NCI-H2171 (cell line): Measurements from ENCODE around the gene TMEM132C.

Experiments
- DNase-seq: peaks from one replicate; lab custom pipeline; 2025; lab: John Stamatoyannopoulos, UW

Gene TMEM132C

DNA sequence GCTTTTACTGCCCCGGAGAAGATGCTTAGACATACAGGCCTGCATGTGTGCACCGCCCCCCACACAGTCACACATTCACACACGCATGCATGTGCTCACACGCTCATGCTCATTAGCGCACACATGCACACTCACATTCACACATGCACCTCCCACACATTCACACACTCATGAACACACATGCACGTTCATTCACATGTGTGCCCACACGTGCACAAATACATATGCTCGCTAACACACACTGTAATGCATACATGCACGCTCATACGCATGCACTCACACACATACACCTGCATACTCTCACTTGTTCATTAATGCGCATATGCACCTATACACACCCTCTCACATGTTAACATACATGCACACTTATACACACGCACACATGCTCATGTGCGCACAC lies 21.9 kb downstream of the TMEM132C start:
- no peak for DNase-seq

DNA sequence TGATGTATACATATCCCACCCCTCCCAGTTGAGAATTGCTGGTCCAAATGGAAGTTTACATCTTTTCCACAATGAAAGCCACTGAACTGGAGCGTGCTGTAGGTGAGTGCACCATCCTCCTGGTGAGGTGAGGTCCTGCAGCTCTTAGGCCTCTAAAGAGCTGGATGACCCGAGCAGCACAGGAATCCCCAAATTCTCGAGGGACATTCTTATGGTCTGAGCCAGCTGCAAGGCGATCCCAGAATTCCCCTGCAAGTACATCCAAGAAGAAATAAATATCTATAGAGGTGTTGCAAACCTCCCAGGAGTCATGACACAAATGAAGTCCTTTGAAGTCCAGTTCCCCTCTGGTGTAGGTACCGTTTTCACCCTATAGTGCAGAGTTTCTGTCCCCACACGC lies 24.0 kb downstream of the TMEM132C start:
- DNase-seq: no peak

DNA sequence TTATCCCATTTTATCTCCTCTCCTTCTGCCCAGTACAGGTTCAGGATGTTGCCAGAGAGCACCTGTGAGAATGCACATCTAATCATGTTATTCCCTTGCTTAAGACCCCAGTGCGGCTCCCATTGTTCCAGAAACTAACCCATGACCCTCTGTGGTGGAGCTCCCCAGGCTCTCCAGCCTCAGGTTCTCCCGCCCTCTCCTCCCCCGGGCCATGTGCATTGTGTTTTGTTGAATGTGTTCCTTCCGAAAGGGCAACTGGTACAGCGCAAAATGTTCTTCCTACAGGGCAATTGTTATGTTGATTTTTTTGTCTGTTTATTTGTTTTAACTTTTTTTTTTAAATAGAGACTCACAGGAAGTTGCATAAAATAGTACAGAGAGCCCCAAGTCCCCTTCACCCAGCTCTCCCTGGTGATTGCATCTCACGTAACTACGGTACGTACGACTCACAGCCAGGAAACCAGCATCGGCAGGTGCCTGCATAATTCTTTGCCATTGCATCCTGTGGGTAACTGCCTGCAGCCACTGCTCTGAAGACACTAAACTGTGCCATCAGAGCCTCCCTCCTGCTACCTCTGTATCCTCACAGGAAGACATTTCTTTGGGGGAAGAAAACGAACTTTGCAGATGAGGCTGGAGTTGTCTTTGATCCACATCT lies 31.2 kb downstream of the TMEM132C start:
- no peak for DNase-seq

DNA sequence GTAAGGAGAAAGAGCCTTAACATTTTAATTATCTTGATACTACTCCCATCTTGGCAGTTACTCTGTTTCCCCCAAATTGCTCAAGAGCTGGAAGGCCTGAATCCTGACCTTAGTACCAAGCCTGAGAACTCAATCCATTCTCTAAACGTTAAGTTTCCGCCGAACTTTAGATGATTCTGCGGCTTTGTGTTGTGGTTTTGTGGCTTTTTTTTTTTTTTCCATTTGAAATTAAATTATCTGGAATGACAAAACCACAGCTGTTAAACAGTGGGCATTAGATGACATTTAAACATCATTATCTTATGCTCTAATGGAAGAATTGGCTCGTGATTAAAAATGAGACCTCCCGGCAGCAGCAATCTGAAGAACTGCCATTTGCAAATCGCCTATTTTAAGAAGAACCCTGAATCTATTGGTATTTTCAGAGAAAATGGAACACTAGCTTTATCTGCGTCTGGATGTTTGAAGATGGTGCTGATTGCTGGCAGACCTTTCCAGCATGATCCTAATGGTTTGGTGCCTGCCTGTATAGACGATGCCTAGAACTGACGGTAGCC lies 38.4 kb downstream of the TMEM132C start:
- DNase-seq: no peak

DNA sequence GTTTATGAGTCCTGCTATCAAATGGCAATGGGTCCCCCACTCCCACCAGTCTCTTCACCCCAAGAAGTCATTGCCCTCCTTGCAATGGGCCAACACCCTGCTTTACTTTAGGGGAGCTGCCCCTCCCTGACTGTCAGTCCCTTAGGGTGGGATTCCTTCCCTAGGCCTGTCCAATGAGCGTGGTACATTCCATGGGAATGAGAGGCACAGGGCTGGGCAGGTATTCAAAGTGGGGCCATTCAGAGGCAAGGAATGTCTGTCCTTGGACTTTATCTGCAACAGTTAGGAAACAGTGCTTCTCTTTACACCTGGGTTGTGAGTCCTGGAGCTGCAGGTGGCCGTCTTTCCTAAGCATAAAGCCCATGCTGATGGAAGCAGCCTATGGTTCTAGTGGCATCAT lies 40.8 kb downstream of the TMEM132C start:
- DNase-seq: no peak

DNA sequence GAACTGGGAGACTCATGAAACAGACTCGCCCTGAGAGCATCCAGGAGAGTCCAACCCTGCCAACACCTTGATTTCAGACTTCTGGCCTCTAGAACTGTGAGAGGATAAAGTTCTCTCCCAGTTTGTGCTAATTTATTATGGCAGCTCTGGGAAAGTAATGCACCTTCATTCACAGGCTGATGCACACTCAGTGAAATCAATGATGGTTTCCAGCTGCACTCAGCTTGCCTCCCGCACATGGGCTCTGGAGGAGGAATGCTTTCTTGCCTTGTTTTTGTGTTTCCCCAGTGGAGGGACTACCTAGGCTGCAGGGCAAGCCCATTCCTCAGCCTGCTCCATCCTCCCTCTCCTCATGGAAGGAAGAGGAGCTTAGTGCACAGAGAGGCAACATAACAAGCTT lies 45.7 kb downstream of the TMEM132C start:
- no peak for DNase-seq

DNA sequence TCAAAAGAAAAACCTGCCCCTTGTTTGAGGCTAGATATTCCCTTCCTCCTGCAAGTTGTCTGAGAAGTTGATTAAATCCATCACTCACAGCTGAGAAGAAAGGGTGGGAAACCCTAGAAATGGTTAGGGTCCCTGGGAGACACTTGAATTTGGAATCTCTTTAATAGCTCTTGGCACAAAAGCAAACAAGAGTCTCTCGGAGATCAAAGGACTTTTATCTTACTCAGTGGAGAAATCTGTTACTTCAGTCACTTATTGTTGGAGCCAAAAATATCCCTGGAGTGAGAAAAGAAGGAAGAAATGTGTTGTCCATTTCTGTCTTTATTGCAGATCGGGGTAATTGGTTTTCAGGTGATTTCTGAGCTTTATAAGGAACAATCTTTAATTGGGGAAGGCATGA lies 47.0 kb downstream of the TMEM132C start:
- DNase-seq: no peak

DNA sequence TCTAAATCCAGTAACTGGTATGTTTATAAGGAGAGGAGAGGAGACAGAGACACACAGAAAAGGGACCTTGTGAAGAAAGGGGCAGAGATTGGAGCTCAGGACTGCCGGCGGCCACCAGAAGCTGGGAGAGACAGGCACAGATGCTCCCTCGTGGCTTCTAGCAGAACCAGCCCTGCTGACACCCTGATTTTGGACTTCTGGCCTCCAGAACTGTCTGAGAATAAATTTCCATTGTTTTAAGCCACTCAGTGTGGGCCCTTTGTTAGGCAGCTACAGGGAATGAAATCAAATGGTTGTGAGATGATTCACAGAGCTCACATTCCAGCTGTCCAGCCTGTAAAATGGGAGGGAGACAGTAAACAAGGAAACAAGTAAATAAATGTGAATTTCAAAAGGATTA lies 47.6 kb downstream of the TMEM132C start:
- no peak for DNase-seq

DNA sequence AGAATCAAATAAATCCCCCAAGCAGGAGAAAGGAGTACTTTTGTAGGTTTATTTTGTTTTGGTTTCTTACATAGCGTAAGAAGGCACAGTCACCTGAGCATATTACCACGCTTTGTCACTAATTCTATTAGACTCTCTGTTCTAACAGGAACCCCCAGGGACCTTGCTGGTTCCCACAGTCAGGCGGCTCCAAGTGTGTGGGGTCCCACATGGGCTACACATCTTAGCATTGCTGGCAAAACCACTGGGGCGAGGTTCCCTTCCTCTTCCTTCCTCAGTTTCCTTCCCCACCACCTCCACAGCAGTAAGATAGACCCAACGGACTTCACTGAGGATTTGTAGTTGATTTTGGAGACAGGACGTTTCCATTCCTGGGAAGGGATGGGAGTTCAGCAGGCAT lies 49.1 kb downstream of the TMEM132C start:
- no peak for DNase-seq

DNA sequence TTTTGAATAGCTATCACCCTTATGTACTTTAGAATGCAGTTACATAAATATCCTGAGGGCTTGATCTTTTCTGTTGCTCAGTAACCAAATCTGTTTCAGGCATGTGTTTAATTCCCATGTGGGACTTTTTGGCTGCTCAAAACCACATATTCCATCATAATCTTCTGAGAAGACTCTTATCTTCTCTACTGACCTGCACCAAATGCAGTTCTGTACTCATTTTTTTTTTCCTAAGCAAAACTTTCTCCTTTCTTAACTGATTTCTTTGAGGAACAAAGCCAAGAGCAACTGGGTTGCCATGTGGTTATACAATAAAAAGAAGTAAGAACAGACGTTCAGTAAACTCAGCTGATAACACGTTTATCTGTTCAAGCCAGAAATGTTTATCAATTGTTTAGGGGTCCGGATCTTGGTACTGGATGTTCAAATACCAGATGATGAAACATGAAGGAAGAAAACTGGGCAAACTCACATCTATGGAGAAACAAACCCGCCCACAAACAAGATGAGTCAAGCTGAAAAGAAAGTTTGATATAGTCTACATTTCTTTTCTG lies 50.1 kb downstream of the TMEM132C start:
- no peak for DNase-seq

DNA sequence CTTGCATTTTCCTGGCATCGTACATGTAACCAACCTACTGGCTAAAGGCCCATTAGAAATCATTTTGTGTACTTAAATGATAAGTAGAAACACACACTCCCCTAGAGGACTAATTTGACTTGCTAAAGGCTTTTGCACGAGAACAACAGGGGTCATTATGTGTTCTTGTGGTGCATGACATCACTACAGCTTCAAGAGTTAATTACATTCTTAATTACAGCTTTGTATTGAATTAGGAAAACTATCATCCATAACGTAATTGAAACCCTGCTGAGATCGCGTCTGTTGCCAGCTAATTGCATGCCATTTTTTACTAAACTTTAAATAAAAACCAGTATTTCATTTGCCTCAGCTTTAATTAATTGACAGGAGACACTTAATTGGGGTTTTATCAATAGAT lies 51.4 kb downstream of the TMEM132C start:
- DNase-seq: no peak

DNA sequence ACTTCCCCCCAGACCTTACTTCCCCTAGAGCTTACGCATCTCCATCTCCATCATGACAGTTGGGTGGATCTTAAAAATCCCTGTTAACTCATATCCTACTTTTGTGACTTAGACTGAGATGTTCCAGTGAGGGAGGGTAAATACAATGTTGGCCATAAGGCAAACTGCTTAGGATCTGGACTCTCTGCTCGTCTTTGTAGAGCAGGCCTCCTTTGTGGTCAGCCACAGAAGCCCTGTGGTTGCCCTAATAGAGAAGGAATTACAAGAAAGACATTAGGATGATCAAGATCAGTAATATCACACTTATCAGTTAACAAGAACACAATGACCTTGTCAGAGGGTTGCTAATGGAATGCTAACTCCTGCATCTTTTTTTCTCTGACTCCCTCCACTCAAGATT lies 52.0 kb downstream of the TMEM132C start:
- no peak for DNase-seq

DNA sequence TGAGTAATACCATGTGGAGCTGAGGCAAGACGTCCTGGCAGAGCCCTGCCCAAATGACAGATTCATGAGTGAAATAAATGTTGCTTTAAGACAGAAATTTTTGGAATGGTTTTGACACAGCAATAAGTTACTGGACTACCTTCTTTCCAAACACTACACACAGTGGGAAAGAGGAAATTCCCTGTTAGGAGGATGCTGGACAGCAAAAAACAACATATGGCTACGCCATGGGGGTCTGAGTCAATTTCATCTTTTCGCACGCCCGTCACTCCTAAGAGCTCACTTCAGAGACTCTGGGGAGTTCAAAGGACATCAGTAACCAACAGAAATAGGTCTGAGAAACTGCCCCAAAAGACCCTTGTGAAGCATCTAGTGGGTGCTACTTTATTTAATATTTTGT lies 55.4 kb downstream of the TMEM132C start:
- no peak for DNase-seq

DNA sequence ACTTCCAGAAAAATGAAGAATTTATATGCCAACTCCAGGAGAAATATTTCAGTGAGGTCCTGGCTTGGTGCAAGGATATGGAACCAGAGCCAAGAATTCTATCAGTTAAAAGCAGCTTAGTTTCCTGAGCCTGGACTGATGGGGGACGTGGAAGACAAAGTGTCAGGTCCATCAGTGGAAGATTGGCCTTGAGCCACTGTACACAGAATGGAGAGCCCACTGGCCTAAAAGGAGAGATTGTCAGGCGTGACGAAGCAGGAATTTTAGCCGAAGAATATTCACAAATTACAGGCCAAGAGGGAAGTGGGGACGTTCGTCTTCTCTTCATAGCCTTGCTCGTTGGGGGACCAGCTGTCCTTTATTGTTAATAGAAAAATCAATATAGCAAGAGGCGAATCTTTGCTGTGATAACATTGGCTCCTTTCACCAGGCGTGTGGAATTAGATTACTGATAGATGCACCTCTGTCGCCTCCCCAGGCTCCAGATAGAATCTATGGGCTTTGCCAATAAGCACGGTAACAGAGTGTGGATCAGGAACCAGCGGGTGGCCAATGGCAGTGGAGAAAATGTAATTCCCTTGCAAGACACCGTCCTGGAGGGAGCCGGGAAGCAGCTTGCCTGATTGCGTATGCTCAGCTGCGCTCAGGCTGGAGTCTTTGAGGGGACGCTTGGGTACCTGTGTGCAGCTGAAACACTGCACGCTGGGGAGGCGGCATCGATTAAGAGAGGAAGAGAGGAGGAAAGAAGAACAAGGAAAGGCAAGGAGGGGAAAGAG lies 56.4 kb downstream of the TMEM132C start:
- DNase-seq: no peak

DNA sequence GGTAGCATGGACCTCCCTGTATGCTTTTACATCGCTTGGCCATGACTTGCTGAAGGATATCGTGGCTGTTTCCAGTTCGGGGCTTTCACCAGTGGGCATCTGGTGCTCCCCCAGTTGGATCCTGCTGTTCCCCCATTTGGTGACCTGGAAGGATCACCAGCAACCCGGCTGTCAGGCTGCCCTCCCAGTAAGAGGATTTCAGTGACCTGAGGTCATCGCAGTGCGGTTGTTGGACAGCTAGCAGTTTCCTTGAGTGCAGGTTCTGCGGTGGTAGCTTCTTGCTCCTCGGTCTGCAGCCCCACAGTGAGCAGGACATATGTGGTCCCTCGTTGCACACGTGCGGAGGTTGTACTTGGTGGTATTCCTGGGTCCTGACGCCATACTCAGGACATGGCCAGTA lies 58.7 kb downstream of the TMEM132C start:
- no peak for DNase-seq

DNA sequence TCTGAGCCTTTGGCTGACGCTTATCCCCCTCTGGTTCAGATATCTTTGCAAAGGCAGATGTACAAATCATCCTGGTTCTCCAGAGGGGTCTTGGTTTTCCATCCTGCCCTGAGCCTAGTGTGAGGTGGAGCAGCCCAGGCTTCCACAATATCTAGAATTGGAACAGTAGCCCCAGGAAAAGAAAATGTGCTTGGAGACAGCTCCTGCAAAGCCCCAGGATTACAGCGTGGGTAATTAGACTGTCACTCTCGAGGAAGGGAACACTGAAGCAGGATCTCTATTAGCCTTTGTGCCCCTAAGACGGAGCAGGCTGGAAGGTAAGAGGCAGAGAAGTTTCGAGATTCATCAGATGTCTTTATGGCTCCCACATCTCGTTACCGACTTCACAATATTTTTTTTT lies 59.4 kb downstream of the TMEM132C start:
- DNase-seq: no peak

DNA sequence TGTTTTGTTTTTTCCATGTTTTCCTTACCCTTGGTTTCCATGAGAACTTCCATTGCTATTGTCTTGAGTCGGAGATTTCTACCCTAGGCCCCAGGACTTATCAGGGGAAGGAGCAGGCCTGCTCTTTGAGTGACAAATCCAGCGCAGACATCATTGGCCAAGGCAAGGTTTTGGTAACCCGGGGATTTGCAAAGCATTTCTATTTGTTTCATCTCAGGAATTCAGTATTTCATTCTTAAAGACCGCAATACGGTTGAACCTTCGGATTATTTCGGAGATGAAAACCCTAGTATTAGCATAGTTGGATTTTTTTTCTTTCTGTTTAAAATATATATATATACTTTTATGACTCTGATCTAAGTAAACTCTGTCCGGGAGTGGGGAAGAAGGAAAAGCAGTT lies 62.0 kb downstream of the TMEM132C start:
- no peak for DNase-seq

DNA sequence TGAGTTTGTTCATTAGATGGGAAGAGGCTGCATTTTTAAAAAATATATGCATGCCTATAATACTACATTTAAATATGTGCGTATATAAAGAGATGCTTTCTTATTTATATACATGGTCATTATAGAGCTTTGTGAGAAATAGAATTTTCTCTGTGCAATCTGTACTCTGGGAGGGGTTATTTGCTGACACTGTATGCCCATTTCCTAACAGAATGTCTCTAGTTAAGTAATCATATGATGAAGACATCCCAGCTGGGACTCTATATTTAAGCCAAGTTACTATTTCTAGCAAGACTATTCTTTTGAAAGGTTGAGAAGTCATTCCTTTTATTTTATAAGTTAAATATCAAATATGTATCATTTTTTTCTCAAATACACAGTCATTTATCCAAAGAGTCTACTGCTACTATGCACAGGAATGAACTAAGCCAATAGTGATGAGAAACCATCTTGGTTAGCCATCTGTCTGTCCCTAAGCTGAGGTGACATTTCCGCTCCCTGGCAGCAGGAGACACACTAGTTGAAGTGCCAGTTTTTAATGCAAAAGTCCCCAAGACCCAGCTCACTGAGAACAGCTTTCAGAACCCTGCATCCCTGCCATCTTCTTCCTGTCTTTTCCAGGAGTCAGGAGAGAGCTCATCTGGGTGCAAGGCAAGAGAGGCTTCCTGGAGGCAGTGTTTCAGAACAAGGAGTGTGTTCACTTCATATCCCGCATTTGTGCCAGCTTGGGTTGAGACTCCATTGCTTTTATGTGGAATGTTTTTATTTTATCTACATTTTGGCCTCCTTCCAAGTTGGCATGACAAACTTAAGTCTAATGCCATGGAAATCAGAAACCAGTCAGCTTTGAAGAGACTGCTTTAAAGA lies 69.5 kb downstream of the TMEM132C start:
- DNase-seq: no peak

DNA sequence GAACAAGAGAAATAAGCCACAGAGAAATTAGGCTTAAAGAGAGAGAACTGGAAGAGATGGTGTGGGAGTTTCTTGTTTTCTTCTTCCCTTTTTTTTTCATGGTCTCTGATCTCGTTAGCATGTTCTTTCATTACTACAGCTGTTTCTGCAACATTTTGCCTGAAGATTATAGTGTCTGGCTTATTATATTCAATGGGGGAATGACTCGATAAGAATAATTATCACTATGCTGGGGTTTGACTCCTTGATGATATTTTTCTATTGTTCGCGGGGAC lies 70.0 kb downstream of the TMEM132C start:
- DNase-seq: no peak

DNA sequence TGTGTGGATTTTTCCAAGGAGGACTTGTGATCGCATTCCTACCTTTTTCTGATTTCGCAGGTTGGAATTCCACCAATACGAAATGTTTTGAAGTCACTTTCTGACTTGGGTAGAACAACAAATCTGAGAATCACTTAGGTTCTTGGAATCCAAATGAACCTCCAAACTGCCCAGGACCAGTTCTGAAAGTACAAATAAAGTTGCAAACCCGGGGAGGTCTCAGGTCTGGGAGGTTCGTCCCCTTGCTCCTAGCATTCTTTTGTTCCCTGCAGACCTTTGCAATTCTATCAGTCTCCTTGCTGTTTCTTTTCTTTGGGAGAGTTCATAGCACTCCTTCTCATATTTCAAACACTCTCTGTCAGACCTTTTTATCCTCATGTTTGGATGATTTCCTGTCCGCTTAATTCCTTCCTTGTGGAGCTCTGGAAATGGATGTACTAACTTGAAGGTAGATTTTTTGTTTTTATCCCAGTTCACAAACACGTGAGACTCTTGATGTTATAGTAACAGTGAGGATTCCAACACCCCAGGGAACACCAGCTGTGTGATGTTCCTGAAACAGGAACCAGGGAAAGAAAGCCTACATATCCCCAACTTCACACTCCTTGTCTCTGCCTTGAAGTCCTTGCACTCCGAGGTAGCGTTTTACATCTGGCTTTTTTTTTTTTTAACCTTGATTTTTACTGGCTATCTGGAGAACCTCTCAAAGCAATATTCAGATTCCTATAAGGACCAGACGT lies 70.6 kb downstream of the TMEM132C start:
- no peak for DNase-seq

DNA sequence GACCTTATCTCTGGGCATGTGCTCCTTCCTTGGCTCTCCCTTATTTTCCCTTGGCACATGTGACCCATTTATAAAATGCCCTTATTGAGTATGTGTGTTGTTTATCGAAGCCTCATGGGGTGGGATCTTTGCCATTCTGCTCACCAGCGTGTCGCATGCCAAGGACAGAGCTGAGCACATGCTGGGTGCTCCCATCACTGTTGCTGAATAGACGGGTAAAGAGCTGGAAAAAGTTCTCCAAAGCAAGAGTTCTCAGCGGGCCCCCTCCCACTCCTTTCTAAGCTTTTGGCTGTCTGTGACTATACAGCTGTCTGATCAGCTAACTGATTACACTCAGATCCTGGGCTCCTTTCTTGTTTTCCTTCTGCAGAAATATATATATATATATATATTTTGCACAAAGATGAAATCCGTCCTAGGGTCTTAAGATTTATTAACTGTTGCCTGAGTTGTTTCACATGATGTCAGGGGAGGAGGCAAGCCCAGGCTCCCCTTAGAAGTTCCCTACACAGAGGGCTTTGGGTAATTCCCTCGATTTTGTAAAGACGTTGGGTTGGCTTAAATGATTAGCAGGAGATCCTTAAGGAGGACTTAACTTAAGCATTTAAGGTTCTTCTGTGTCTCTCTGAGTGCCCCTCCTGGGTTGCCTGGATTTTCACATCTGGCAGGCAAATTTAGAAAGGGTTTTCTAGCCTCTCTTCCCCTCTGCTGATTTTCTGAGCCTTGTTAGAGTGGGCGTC lies 71.6 kb downstream of the TMEM132C start:
- DNase-seq: no peak
